ENCODE results near the gene BRD4.
A peak's percentile ranks its signal among the peaks of the same experiment; 100 is the strongest.

The BRD4 gene

DNA sequence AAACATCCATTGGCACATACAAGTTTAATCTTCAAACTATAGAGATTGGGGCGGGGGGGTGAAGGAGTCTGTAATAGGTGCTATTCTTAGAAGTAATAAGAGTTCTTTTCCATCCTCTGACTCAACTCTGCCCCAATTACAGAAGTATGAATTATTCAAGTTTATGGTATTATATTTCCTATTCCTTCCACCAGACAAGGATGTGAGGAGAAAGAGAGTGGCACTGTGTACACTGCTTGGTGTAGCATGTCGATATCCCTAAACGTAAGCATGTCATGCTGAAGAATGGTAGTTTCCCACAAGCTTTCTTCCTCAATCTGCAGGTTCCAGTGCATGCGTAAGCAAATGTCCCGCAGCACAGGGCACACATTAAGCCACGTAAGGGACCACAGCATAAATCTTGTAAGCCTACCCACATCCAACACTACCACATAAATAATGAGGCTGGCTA is 14.1 kb downstream of the BRD4 start:
- TF ChIP-seq CEBPB (IDR thresholded peaks at IDR 0.05) = no peak
- TF ChIP-seq RAD21 (IDR thresholded peaks at IDR 0.05; ENCODE audit: low read depth) = no peak
- TF ChIP-seq NFIC (IDR thresholded peaks at IDR 0.05) = no peak
- TF ChIP-seq EGR1 (IDR thresholded peaks at IDR 0.05) = no peak
- TF ChIP-seq, protein P1, sequence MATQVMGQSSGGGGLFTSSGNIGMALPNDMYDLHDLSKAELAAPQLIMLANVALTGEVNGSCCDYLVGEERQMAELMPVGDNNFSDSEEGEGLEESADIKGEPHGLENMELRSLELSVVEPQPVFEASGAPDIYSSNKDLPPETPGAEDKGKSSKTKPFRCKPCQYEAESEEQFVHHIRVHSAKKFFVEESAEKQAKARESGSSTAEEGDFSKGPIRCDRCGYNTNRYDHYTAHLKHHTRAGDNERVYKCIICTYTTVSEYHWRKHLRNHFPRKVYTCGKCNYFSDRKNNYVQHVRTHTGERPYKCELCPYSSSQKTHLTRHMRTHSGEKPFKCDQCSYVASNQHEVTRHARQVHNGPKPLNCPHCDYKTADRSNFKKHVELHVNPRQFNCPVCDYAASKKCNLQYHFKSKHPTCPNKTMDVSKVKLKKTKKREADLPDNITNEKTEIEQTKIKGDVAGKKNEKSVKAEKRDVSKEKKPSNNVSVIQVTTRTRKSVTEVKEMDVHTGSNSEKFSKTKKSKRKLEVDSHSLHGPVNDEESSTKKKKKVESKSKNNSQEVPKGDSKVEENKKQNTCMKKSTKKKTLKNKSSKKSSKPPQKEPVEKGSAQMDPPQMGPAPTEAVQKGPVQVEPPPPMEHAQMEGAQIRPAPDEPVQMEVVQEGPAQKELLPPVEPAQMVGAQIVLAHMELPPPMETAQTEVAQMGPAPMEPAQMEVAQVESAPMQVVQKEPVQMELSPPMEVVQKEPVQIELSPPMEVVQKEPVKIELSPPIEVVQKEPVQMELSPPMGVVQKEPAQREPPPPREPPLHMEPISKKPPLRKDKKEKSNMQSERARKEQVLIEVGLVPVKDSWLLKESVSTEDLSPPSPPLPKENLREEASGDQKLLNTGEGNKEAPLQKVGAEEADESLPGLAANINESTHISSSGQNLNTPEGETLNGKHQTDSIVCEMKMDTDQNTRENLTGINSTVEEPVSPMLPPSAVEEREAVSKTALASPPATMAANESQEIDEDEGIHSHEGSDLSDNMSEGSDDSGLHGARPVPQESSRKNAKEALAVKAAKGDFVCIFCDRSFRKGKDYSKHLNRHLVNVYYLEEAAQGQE (IDR thresholded peaks at IDR 0.05; ENCODE audit: low read depth) = no peak
- TF ChIP-seq TCF12 (IDR thresholded peaks at IDR 0.05; ENCODE audit: low read depth) = no peak
- no peak for TF ChIP-seq FOXM1 (IDR thresholded peaks at IDR 0.05; ENCODE audit: borderline replicate concordance, low read depth)
- TF ChIP-seq YY1 (IDR thresholded peaks at IDR 0.05; ENCODE audit: low read depth) = no peak
- TF ChIP-seq CREB1 (IDR thresholded peaks at IDR 0.05; ENCODE audit: low read depth) = no peak
- no peak for TF ChIP-seq EP300 (IDR thresholded peaks at IDR 0.05; ENCODE audit: borderline replicate concordance)
- TF ChIP-seq TAF1 (IDR thresholded peaks at IDR 0.05; ENCODE audit: low read depth) = no peak
- TF ChIP-seq, protein P2, sequence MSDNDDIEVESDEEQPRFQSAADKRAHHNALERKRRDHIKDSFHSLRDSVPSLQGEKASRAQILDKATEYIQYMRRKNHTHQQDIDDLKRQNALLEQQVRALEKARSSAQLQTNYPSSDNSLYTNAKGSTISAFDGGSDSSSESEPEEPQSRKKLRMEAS (IDR thresholded peaks at IDR 0.05) = no peak
- TF ChIP-seq, protein P3, sequence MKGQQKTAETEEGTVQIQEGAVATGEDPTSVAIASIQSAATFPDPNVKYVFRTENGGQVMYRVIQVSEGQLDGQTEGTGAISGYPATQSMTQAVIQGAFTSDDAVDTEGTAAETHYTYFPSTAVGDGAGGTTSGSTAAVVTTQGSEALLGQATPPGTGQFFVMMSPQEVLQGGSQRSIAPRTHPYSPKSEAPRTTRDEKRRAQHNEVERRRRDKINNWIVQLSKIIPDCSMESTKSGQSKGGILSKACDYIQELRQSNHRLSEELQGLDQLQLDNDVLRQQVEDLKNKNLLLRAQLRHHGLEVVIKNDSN (IDR thresholded peaks at IDR 0.05) = no peak
- TF ChIP-seq ZBTB7A (IDR thresholded peaks at IDR 0.05; ENCODE audit: low read depth) = no peak
- no peak for TF ChIP-seq TEAD4 (IDR thresholded peaks at IDR 0.05)

DNA sequence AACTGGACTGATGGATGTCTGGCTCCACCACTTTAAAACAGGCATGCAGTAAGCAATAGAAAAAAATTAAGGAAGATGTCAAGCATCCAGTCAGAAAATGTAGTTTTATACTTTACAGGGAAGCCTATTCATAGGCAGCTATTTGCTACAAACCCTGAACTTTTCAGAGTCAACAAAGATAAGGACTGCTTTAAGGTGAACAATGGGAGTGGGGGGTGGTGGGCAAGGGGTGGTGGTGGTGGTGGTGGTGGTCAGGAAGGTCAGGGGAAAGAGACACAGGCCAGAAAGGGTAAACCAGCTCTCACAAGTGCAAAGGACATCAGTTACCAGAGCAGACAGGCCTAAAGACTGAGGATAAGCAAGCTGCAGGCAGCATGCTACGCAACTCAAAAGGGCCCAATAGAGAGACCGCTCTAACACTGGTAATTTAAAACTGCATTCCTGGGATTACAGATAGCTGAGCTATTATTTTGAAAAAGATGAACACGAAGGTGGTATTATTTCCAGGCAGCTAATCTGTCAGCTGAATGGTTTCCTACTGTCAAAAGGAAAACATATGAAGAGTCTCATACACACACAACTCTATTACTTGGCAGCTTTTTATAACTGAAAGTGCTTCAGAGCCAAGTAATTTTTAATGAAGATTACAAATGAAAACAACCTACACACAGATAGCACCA is 14.8 kb downstream of the BRD4 start:
- TF ChIP-seq CREB1 (IDR thresholded peaks at IDR 0.05; ENCODE audit: low read depth) (no peak), TEAD4 (IDR thresholded peaks at IDR 0.05) (peak; percentile 61; the same call in 1 of the 2 replicates)

DNA sequence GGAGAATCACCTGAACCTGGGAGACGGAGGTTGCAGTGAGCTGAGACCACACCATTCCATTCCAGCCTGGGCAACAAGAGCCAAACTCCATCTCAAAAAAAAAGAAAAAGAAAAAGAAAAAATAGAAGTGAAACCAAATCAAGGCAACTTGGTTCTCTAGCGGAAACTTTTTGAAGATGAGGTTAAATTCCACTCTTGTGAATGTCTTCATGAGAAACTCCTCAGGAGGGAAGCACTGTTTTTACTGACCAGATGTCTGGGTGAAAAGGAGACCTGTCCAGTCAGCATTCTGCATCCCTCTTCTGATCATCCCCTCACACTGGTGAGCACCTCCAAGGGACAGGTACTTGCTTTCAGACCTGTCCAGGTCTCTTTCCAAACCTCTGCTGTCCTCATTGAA is 15.8 kb downstream of the BRD4 start:
- TF ChIP-seq, protein P1 (IDR thresholded peaks at IDR 0.05; ENCODE audit: low read depth) = no peak
- TF ChIP-seq, protein P2 (IDR thresholded peaks at IDR 0.05) = no peak
- TF ChIP-seq, protein P3 (IDR thresholded peaks at IDR 0.05) = no peak
- TF ChIP-seq EGR1 (IDR thresholded peaks at IDR 0.05) (no peak), CEBPB (IDR thresholded peaks at IDR 0.05) (no peak), YY1 (IDR thresholded peaks at IDR 0.05; ENCODE audit: low read depth) (no peak), FOXM1 (IDR thresholded peaks at IDR 0.05; ENCODE audit: borderline replicate concordance, low read depth) (no peak), EP300 (IDR thresholded peaks at IDR 0.05; ENCODE audit: borderline replicate concordance) (no peak), TAF1 (IDR thresholded peaks at IDR 0.05; ENCODE audit: low read depth) (no peak), TCF12 (IDR thresholded peaks at IDR 0.05; ENCODE audit: low read depth) (no peak), NFIC (IDR thresholded peaks at IDR 0.05) (no peak), RAD21 (IDR thresholded peaks at IDR 0.05; ENCODE audit: low read depth) (no peak), CREB1 (IDR thresholded peaks at IDR 0.05; ENCODE audit: low read depth) (no peak), TEAD4 (IDR thresholded peaks at IDR 0.05) (no peak), ZBTB7A (IDR thresholded peaks at IDR 0.05; ENCODE audit: low read depth) (no peak)

DNA sequence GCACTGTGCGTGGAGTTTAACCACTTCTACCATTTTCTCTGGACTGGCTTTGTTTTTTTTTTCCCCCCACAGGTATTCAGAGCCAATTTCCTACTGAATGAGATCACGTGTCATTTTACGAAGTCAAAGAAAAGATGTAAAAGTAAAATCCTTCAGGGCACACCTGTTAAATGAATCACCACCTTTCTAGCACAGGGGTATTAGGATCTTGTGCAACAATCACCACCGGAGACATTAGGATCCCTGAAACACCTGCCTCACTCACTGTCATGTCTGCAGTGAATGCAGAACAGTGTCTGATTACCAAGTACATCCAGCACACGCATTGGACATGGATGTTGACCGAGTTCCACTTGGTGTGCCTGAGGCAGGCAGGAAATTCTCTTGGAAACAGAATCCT is 17.2 kb downstream of the BRD4 start:
- TF ChIP-seq NFIC (IDR thresholded peaks at IDR 0.05) (no peak), TCF12 (IDR thresholded peaks at IDR 0.05; ENCODE audit: low read depth) (no peak), TAF1 (IDR thresholded peaks at IDR 0.05; ENCODE audit: low read depth) (no peak), CREB1 (IDR thresholded peaks at IDR 0.05; ENCODE audit: low read depth) (no peak), RAD21 (IDR thresholded peaks at IDR 0.05; ENCODE audit: low read depth) (no peak), FOXM1 (IDR thresholded peaks at IDR 0.05; ENCODE audit: borderline replicate concordance, low read depth) (no peak), ZBTB7A (IDR thresholded peaks at IDR 0.05; ENCODE audit: low read depth) (no peak), CEBPB (IDR thresholded peaks at IDR 0.05) (no peak), TEAD4 (IDR thresholded peaks at IDR 0.05) (no peak), EGR1 (IDR thresholded peaks at IDR 0.05) (no peak), YY1 (IDR thresholded peaks at IDR 0.05; ENCODE audit: low read depth) (no peak)
- TF ChIP-seq, protein P1 (IDR thresholded peaks at IDR 0.05; ENCODE audit: low read depth) = no peak
- TF ChIP-seq, protein P3 (IDR thresholded peaks at IDR 0.05) = no peak
- TF ChIP-seq, protein P2 (IDR thresholded peaks at IDR 0.05) = no peak
